Smooth muscle cell (in vitro differentiated cells): ENCODE data around the gene AKAP13. TPM values are rescaled to one million over a fixed set of nuclear protein-coding genes. Genes with fewer than 3 reads are reported as not detected.

ENCODE experiments used
- DNase-seq: peaks from one replicate; lab custom pipeline; 2025; ENCODE audit not compliant: unreplicated experiment; lab: John Stamatoyannopoulos, UW
- H2AFZ ChIP-seq: fragments of 200-600 bp; sonication (generic); 2 replicates; pipeline ENCODE4 v1.6.0; 2016; ENCODE audit warnings: antibody characterized with exemption, low read depth, mild to moderate bottlenecking
- H3F3A ChIP-seq: fragments of 200-600 bp; sonication (generic); 2 replicates; pipeline ENCODE4 v1.6.0; 2017; ENCODE audit warnings: antibody characterized with exemption, low read depth
- H3K27ac ChIP-seq: fragments of 200-600 bp; sonication (generic); 2 replicates; pipeline ENCODE4 v1.5.1; 2016; ENCODE audit warnings: low read depth, mild to moderate bottlenecking
- H3K27me3 ChIP-seq: fragments of 200-600 bp; sonication (generic); 2 replicates; pipeline ENCODE4 v1.6.1; 2016; ENCODE audit warnings: low read depth, mild to moderate bottlenecking
- H3K36me3 ChIP-seq: fragments of 200-600 bp; sonication (generic); 2 replicates; pipeline ENCODE4 v1.5.1; 2016; ENCODE audit warnings: low read depth
- H3K4me1 ChIP-seq: fragments of 200-600 bp; sonication (generic); 2 replicates; pipeline ENCODE4 v1.5.1; 2016; ENCODE audit warnings: low read depth
- H3K4me2 ChIP-seq: fragments of 200-600 bp; sonication (generic); 2 replicates; pipeline ENCODE4 v1.6.0; 2016; ENCODE audit warnings: mild to moderate bottlenecking
- H3K4me3 ChIP-seq: fragments of 200-600 bp; sonication (generic); 2 replicates; pipeline ENCODE4 v1.5.1; 2016; ENCODE audit warnings: mild to moderate bottlenecking
- H3K79me2 ChIP-seq: fragments of 200-600 bp; sonication (generic); 2 replicates; pipeline ENCODE4 v1.6.0; 2016; ENCODE audit warnings: low read depth, mild to moderate bottlenecking
- H3K9ac ChIP-seq: fragments of 200-600 bp; sonication (generic); 2 replicates; pipeline ENCODE4 v1.6.0; 2016; ENCODE audit warnings: low read depth
- H3K9me3 ChIP-seq: fragments of 200-600 bp; sonication (generic); replicated peaks from 2 replicates; pipeline ENCODE4 v1.5.1; 2016; ENCODE audit warnings: low read depth
- H4K20me1 ChIP-seq: fragments of 200-600 bp; sonication (generic); 2 replicates; pipeline ENCODE4 v1.6.0; 2016; ENCODE audit warnings: low read depth
- CTCF ChIP-seq: fragments of 200-600 bp; sonication (generic); IDR thresholded peaks from 2 replicates; pipeline ENCODE4 v1.5.1; 2017; ENCODE audit warnings: borderline replicate concordance, mild to moderate bottlenecking, antibody characterized with exemption; ENCODE audit not compliant: insufficient read depth, poor library complexity, severe bottlenecking
- WGBS: methylation state at CpG from one replicate; pipeline ENCODE4 v1.1.7; 2016; ENCODE audit warnings: low lambda C conversion rate; 5-methylcytosine and 5-hydroxymethylcytosine counted together
- polyA plus RNA-seq: library from polyadenylated mRNA; unstranded; fragments of >200 nt; fragmentation: Nextera tagmentation; extraction: Ambion mirVana; gene quantifications from 2 replicates; pipeline ENCODE4 v1.2.1, GENCODE V29; 2016
- total RNA-seq: library from RNA; depleted of rRNA; stranded (reverse); fragments of >200 nt; gene quantifications from 2 replicates; pipeline ENCODE4 v1.2.3, GENCODE V29; 2014

Gene AKAP13
- total and polyA plus RNA-seq, 2 experiments from 2014 or later: 43.3 to 63.5 TPM

- no peaks in the 10 kb centered on the region for H4K20me1 ChIP-seq
- no peak overlapping the region for H3K4me2 ChIP-seq
- H3K27ac ChIP-seq: peak overlapping the region; percentile 27
- H3K9ac ChIP-seq: no peak overlapping the region
- H3K79me2 ChIP-seq: peaks cover 7% of the 10 kb centered on the region
- no peaks in the 10 kb centered on the region for H3K36me3 ChIP-seq
- no peak overlapping the region for H2AFZ ChIP-seq
- no peak for DNase-seq
- peaks cover 13% of the 10 kb centered on the region for H3F3A ChIP-seq
- TF ChIP-seq CTCF: no peak
- H3K4me3 ChIP-seq: no peak overlapping the region
- H3K4me1 ChIP-seq: peaks cover 16% of the 10 kb centered on the region
- H3K27me3 ChIP-seq: no peaks in the 10 kb centered on the region
- no peaks in the 10 kb centered on the region for H3K9me3 ChIP-seq
- 97% methylated on average over 2 of the region's 2 CpGs for WGBS
These were observed 306.9 kb downstream of the AKAP13 start for GRCh38 chr15:85687329-85687728.

DNA sequence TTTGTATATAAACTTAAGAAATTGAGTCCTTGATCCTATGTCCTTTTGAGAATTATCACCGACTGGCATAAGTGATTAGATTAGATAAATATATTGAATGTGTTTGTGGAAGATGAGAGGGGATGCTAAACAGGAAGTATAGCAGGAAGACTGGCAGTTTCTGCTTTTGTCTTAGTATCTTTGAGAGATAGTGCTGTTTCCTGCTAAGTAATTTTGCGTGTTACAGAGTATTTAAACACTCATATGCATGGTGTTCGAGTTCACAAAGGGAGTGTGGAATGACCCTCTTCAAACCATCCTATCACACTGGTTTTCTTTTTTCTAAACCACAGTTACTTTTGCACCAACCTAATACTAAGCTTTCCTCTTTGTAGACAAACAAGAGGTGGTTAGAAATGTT is 308.3 kb downstream of the AKAP13 start:
- whole genome bisulfite sequencing: 23% methylated on average over 3 of the region's 3 CpGs
- Histone ChIP-seq H3F3A (peaks cover 13% of the 10 kb centered on the region), H3K9ac (no peak overlapping the region), H3K27me3 (no peaks in the 10 kb centered on the region), H2AFZ (no peak overlapping the region), H3K36me3 (no peaks in the 10 kb centered on the region), H3K79me2 (peaks cover 7% of the 10 kb centered on the region), H3K27ac (peak overlapping the region; percentile 83), H3K4me1 (peaks cover 16% of the 10 kb centered on the region), H3K4me2 (peak overlapping the region; percentile 88), H4K20me1 (no peaks in the 10 kb centered on the region), H3K9me3 (no peaks in the 10 kb centered on the region), H3K4me3 (no peak overlapping the region)
- no peak for DNase-seq
- TF ChIP-seq CTCF: no peak

DNA sequence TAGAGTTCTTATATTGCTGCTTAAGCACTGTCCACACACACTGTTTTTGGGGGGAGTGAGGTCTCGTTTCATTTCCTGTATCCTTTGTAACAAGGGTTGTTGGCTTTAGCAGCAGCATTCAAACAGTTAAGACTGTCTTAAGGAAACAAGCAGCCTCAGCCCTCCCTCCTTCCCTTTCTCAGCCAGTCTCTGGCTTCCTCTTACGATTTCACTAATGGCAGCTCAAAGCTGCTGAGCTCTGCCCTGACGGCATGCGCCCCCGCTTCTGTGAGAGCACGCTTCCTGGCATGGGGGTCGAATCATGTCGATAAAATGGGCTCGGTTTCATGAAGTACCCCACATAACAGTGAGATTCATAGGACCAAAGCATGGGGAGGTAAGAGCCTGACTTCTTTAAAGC is 309.3 kb downstream of the AKAP13 start:
- DNase-seq: no peak
- H2AFZ ChIP-seq: no peak overlapping the region
- peak overlapping the region; percentile 74 for H3K9ac ChIP-seq
- no peaks in the 10 kb centered on the region for H4K20me1 ChIP-seq
- H3K27ac ChIP-seq: peak overlapping the region; percentile 83
- peaks cover 16% of the 10 kb centered on the region for H3K4me1 ChIP-seq
- H3F3A ChIP-seq: peaks cover 11% of the 10 kb centered on the region
- peaks cover 7% of the 10 kb centered on the region for H3K79me2 ChIP-seq
- WGBS: 20% methylated on average over 9 of the region's 9 CpGs
- peak overlapping the region; percentile 48 for H3K4me3 ChIP-seq
- H3K36me3 ChIP-seq: no peaks in the 10 kb centered on the region
- no peak for TF ChIP-seq CTCF
- no peaks in the 10 kb centered on the region for H3K27me3 ChIP-seq
- no peaks in the 10 kb centered on the region for H3K9me3 ChIP-seq
- peak overlapping the region; percentile 88 for H3K4me2 ChIP-seq

- peaks cover 7% of the 10 kb centered on the region for H3K79me2 ChIP-seq
- H3K9me3 ChIP-seq: no peaks in the 10 kb centered on the region
- no peak overlapping the region for H3K4me3 ChIP-seq
- WGBS: 79% methylated on average over 4 of the region's 4 CpGs
- H3F3A ChIP-seq: peaks cover 8% of the 10 kb centered on the region
- peak overlapping the region; percentile 74 for H3K9ac ChIP-seq
- H2AFZ ChIP-seq: no peak overlapping the region
- peak overlapping the region; percentile 88 for H3K4me2 ChIP-seq
- no peaks in the 10 kb centered on the region for H4K20me1 ChIP-seq
- peak overlapping the region; percentile 83 for H3K27ac ChIP-seq
- no peaks in the 10 kb centered on the region for H3K36me3 ChIP-seq
- no peaks in the 10 kb centered on the region for H3K27me3 ChIP-seq
- no peak for TF ChIP-seq CTCF
- H3K4me1 ChIP-seq: peaks cover 16% of the 10 kb centered on the region
- DNase-seq: no peak
These were observed 310.3 kb downstream of the AKAP13 start for GRCh38 chr15:85690561-85691231.
